ENCODE data around the gene ERG28. TPM values are rescaled to one million over a fixed set of nuclear protein-coding genes. Genes with fewer than 3 reads are reported as not detected.

The ERG28 gene
- total and polyA plus RNA-seq, 2 of the 13 experiments (the other 11 are each of a cell fraction or from before 2014, with no cell fraction given) = 27.3 to 32.3 TPM

GRCh38 chr14:75650253-75651058, 10.2 kb downstream of the ERG28 start:
- H3K27me3 ChIP-seq (ENCODE audit: control insufficient read depth in 1 of 2, insufficient read depth in 2 of 2, low read length in 2 of 2) = no peaks in the 10 kb centered on the region
- BruUV-seq (replicated peaks) = TSS peak; percentile 70
- peak; percentile 52 for FAIRE-seq
- in situ Hi-C loops (cut with HindIII; ENCODE audit: extremely low pct_ligation_motif_present, low pct_unique_long_range_greater_than_20kb) = loop anchor here (5.0 kb wide), 1 partner anchor 73 kb away; the partner anchor contains the start of gene FLVCR2
- 15% methylated on average over 5 of the region's 5 CpGs for WGBS (ENCODE audit: low lambda C conversion rate)
- H3K79me2 ChIP-seq (ENCODE audit: insufficient read depth, low read length) = no peaks in the 10 kb centered on the region
- peak overlapping the region; percentile 70 for H3K9ac ChIP-seq (ENCODE audit: insufficient read depth, low read depth, low read length)
- H3K4me2 ChIP-seq (ENCODE audit: low read depth, low read length) = peak overlapping the region; percentile 67
- POLR2A ChIA-PET = interaction anchor here (0.7 to 7.5 kb wide), 12 partner anchors 7 to 115 kb away, joined by 3 to 127 read pairs (median 4); partner anchors contain the start of genes ERG28, FLVCR2 and TTLL5
- no peaks in the 10 kb centered on the region for H3K9me3 ChIP-seq (ENCODE audit: low read length)
- peak overlapping the region; percentile 97 for H3K27ac ChIP-seq (ENCODE audit: extremely low read length, insufficient read depth, low read length)
- H3K36me3 ChIP-seq (replicated peaks in 1 of 2; ENCODE audit: control insufficient read depth in 1 of 2, insufficient read depth in 2 of 2, low read length in 2 of 2) = peaks cover 0 to 21% of the 10 kb centered on the region in 2 experiments; a peak in 4 of 5 replicates
- H4K20me1 ChIP-seq (ENCODE audit: insufficient read depth, low read length) = no peaks in the 10 kb centered on the region
- no peak overlapping the region for H2AFZ ChIP-seq (ENCODE audit: low read length)
- intact Hi-C loops (cut with micrococcal nuclease; ENCODE audit: unreplicated experiment) = loop anchor here (1.0 kb wide), 1 partner anchor 73 kb away; no protein-coding TSS in a partner anchor
- H3K4me3 ChIP-seq (replicated peaks in 1 of 3; ENCODE audit: insufficient read depth in 1 of 3, low read depth in 2 of 3, low read length in 3 of 3) = peak overlapping the region in 2 of 3 experiments; percentile 23 to 39; a peak in 2 of 6 replicates
- CTCF ChIA-PET (ENCODE audit: low intra/inter-chr PET ratio, low total read pairs) = interaction anchor here (1.2 to 5.1 kb wide), 2 partner anchors 72 to 73 kb away, joined by 4 to 123 read pairs; partner anchors contain the start of gene FLVCR2
- peak; percentile 90 for DNase-seq (ENCODE audit: low spot score)
- peaks cover 87% of the 10 kb centered on the region for H3K4me1 ChIP-seq (ENCODE audit: insufficient read depth, low read length)
- peak; percentile 66 for ATAC-seq
- TF ChIP-seq EEA1 (CRISPR knock-in tag; IDR thresholded peaks at IDR 0.05; ENCODE audit: borderline replicate concordance) = no peak
- TF ChIP-seq ZNF253 (CRISPR knock-in tag; IDR thresholded peaks at IDR 0.05; ENCODE audit: borderline replicate concordance) = no peak
- TF ChIP-seq ASH2L (IDR thresholded peaks at IDR 0.05; ENCODE audit: insufficient read length, low read depth, low read length) = peak; percentile 92
- TF ChIP-seq SMC3 (IDR thresholded peaks at IDR 0.05; ENCODE audit: low read length) = 0 out of 2 replicates have a peak, but pooled peaks have one; percentile 14
- no peak for TF ChIP-seq ZNF513 (CRISPR knock-in tag; conservative IDR thresholded peaks at IDR 0.05)
- peak; percentile 65; the same call in 1 of the 2 replicates for TF ChIP-seq SOX5 (CRISPR knock-in tag; IDR thresholded peaks at IDR 0.05; ENCODE audit: borderline replicate concordance)
- 0 out of 4 replicates have a peak, but pooled peaks of 1 of the 2 experiments have one; percentile 11 for TF ChIP-seq NR2F1 (CRISPR knock-in tag; IDR thresholded peaks at IDR 0.05)
- TF ChIP-seq CENPX (CRISPR knock-in tag; IDR thresholded peaks at IDR 0.05) = no peak
- peak; percentile 94 for TF ChIP-seq ZNF710 (CRISPR knock-in tag; IDR thresholded peaks at IDR 0.05; ENCODE audit: borderline replicate concordance)
- TF ChIP-seq BORCS8-MEF2B (CRISPR knock-in tag; IDR thresholded peaks at IDR 0.05) = no peak
- no peak for TF ChIP-seq SOX13 (IDR thresholded peaks at IDR 0.05)
- TF ChIP-seq SOX13 (CRISPR knock-in tag; conservative IDR thresholded peaks at IDR 0.05 in 1 of 2, IDR thresholded peaks at IDR 0.05 in 1 of 2) = peak in 1 of 2 experiments; percentile 65; a peak in 1 of 4 replicates
- TF ChIP-seq MAX (IDR thresholded peaks at IDR 0.05) = peak; percentile 44; the same call in 1 of the 2 replicates
- no peak for TF ChIP-seq ARNT (IDR thresholded peaks at IDR 0.05)
- no peak for TF ChIP-seq HOXA7 (CRISPR knock-in tag; IDR thresholded peaks at IDR 0.05)
- no peak for TF ChIP-seq ZNF333 (CRISPR knock-in tag; IDR thresholded peaks at IDR 0.05; ENCODE audit: borderline replicate concordance)
- 0 out of 2 replicates have a peak, but pooled peaks have one; percentile 15 for TF ChIP-seq KMT2A (CRISPR knock-in tag; IDR thresholded peaks at IDR 0.05)
- TF ChIP-seq EHMT2 (IDR thresholded peaks at IDR 0.05; ENCODE audit: borderline replicate concordance, low read depth, low read length) = 0 out of 2 replicates have a peak, but pooled peaks have one; percentile 33

All from HepG2 (cell line).